Trophoblast cell (in vitro differentiated cells and primary cell): Measurements from ENCODE around the gene SEC11C. TPM values are rescaled to one million over a fixed set of nuclear protein-coding genes. Genes with fewer than 3 reads are reported as not detected.
A peak's percentile ranks its signal among the peaks of the same experiment; 100 is the strongest.

Experiments used
- DNase-seq, 2 donors: peaks; one replicate each; pipeline ENCODE4 v3.0.0-alpha.2; 2016
- H2AFZ ChIP-seq: 2 replicates; pipeline ENCODE4 v1.6.1; 2013; ENCODE audit warnings: low read length, moderate library complexity, mild to moderate bottlenecking; ENCODE audit not compliant: insufficient read depth, poor library complexity
- H2AK5ac ChIP-seq: 2 replicates; pipeline ENCODE4 v1.6.1; 2013; ENCODE audit warnings: mild to moderate bottlenecking, low read length
- H2BK120ac ChIP-seq: 2 replicates; pipeline ENCODE4 v1.6.1; 2013; ENCODE audit warnings: low read length, mild to moderate bottlenecking, moderate library complexity; ENCODE audit not compliant: insufficient read depth, poor library complexity
- H2BK12ac ChIP-seq: 2 replicates; pipeline ENCODE4 v1.6.1; 2013; ENCODE audit warnings: mild to moderate bottlenecking, low read length, moderate library complexity
- H2BK5ac ChIP-seq: 2 replicates; pipeline ENCODE4 v1.6.1; 2013; ENCODE audit warnings: low read length, low read depth, moderate library complexity, mild to moderate bottlenecking; ENCODE audit not compliant: poor library complexity
- H3K14ac ChIP-seq: 2 replicates; pipeline ENCODE4 v1.6.1; 2013; ENCODE audit warnings: mild to moderate bottlenecking, low read length
- H3K18ac ChIP-seq: 2 replicates; pipeline ENCODE4 v1.6.1; 2013; ENCODE audit warnings: mild to moderate bottlenecking, low read length
- H3K23ac ChIP-seq: 2 replicates; pipeline ENCODE4 v1.6.1; 2013; ENCODE audit warnings: low read length
- H3K27ac ChIP-seq: 2 replicates; pipeline ENCODE4 v1.5.1; 2013; ENCODE audit warnings: low read depth, mild to moderate bottlenecking, inconsistent platforms, low read length, moderate library complexity
- H3K27me3 ChIP-seq: 2 replicates; pipeline ENCODE4 v1.6.1; 2013; ENCODE audit warnings: inconsistent platforms, mild to moderate bottlenecking, low read length, moderate library complexity; ENCODE audit not compliant: insufficient read depth
- H3K36me3 ChIP-seq, 2 experiments: 1 replicate in 1 of 2; 2 replicates in 1 of 2; pipeline ENCODE4 v1.6.1; 2013; ENCODE audit warnings: low read length in 2 of 2, mild to moderate bottlenecking in 2 of 2, moderate library complexity in 1 of 2; ENCODE audit not compliant: insufficient read depth in 2 of 2, control insufficient read depth in 1 of 2
- H3K4ac ChIP-seq: 2 replicates; pipeline ENCODE4 v1.6.1; 2013; ENCODE audit warnings: low read depth, mild to moderate bottlenecking, low read length, moderate library complexity
- H3K4me1 ChIP-seq, 2 experiments: 1 replicate in 1 of 2; 2 replicates in 1 of 2; pipeline ENCODE4 v1.6.1; 2013; ENCODE audit warnings: low read length in 2 of 2, mild to moderate bottlenecking in 2 of 2, moderate library complexity in 1 of 2; ENCODE audit not compliant: insufficient read depth in 2 of 2, control insufficient read depth in 1 of 2
- H3K4me2 ChIP-seq: 2 replicates; pipeline ENCODE4 v1.6.1; 2013; ENCODE audit warnings: inconsistent platforms, mild to moderate bottlenecking, low read length, moderate library complexity
- H3K4me3 ChIP-seq: 2 replicates; pipeline ENCODE4 v1.5.1; 2013; ENCODE audit warnings: mild to moderate bottlenecking, low read depth, low read length, inconsistent platforms
- H3K79me1 ChIP-seq: one replicate; pipeline ENCODE4 v1.6.1; 2013; ENCODE audit warnings: low read length
- H3K79me2 ChIP-seq: 2 replicates; pipeline ENCODE4 v1.6.1; 2013; ENCODE audit warnings: low read length, mild to moderate bottlenecking; ENCODE audit not compliant: control insufficient read depth, insufficient read depth, poor library complexity
- H3K9ac ChIP-seq: 2 replicates; pipeline ENCODE4 v1.6.1; 2013; ENCODE audit warnings: mild to moderate bottlenecking, low read length
- H3K9me3 ChIP-seq: 2 replicates; pipeline ENCODE4 v1.6.1; 2013; ENCODE audit warnings: low read depth, mild to moderate bottlenecking, control low read depth, inconsistent platforms, low read length; ENCODE audit not compliant: insufficient read depth
- H4K12ac ChIP-seq: 2 replicates; pipeline ENCODE4 v1.6.1; 2013; ENCODE audit warnings: low read depth, mild to moderate bottlenecking, low read length, moderate library complexity
- H4K8ac ChIP-seq: 2 replicates; pipeline ENCODE4 v1.6.1; 2013; ENCODE audit warnings: low read depth, mild to moderate bottlenecking, low read length, moderate library complexity
- H4K91ac ChIP-seq: one replicate; pipeline ENCODE4 v1.6.1; 2013; ENCODE audit warnings: low read depth, mild to moderate bottlenecking, low read length, moderate library complexity
- WGBS: extraction: QIAGEN DNeasy Blood & Tissue Kit; methylation state at CpG from one replicate; pipeline ENCODE4 v1.1.7; 2013; ENCODE audit warnings: missing lambda C conversion rate; ENCODE audit not compliant: insufficient read length, insufficient coverage; ENCODE audit errors: extremely low coverage; 5-methylcytosine and 5-hydroxymethylcytosine counted together
- polyA plus RNA-seq: library from polyadenylated mRNA; stranded (reverse); fragments of 200-250 nt; gene quantifications from 2 replicates; pipeline ENCODE4 v1.2.3, GENCODE V29; 2013

Gene SEC11C
- polyA plus RNA-seq = 84.0 and 98.5 TPM in 2 replicates

DNA sequence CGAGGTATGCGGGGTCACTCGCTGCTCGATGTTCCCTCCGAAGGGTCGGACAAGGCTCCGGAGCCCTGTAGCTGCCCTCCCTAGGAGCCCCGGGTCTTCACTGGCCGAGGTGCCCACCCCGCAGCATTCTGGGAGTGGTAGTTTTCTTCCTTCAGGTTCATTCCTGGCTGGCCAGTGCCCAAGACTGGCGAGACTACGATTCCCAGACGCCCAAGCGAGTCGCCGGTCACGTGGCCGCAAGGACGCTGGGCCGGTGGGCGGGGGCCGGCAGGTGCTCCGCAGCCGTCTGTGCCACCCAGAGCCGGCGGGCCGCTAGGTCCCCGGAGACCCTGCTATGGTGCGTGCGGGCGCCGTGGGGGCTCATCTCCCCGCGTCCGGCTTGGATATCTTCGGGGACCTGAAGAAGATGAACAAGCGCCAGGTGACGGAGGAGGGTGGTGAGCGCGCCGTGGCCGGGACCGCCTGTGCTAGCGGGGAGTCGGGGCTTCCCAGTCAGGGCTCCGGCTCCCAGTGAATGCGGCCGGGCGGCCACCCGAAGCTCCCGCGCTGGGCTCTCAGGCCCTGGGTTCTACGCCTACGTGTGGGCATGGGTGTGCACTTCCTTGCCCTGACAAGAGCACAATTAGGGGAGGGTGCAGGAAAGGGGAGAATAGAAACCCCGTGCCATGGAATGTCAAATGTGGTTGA, at the start of gene SEC11C:
TSS of gene SEC11C (plus strand) at position 270 of the 687 bp plus-strand sequence. CDS start at position 335, 65 bp downstream.
- Histone ChIP-seq H3K27ac (no peak within 1 kb of the TSS), H2BK120ac (no peak within 1 kb of the TSS), H4K8ac (peak within 1 kb of the TSS; percentile 73), H3K79me1 (peaks cover 2% of the 10 kb centered on the region), H3K27me3 (no peaks in the 10 kb centered on the region), H3K4me3 (peak within 1 kb of the TSS; percentile 95), H3K4ac (no peak within 1 kb of the TSS), H4K12ac (peak within 1 kb of the TSS; percentile 5), H4K91ac (peak within 1 kb of the TSS; percentile 49), H3K23ac (no peak within 1 kb of the TSS), H3K18ac (peak within 1 kb of the TSS; percentile 50), H2AK5ac (no peak within 1 kb of the TSS), H2BK5ac (peak within 1 kb of the TSS; percentile 63), H3K9ac (peak within 1 kb of the TSS; percentile 76), H3K9me3 (no peaks in the 10 kb centered on the region), H3K14ac (peak within 1 kb of the TSS; percentile 8), H3K4me1 (peaks cover 2 to 6% of the 10 kb centered on the region in 2 experiments), H3K4me2 (peak within 1 kb of the TSS; percentile 96), H3K79me2 (no peaks in the 10 kb centered on the region), H3K36me3 (no peaks in the 10 kb centered on the region), H2BK12ac (no peak within 1 kb of the TSS), H2AFZ (peak within 1 kb of the TSS; percentile 89)
- WGBS = no CpG with 5 or more reads among the region's 55 CpGs
- DNase-seq = peak; percentile 95 to 97

DNA sequence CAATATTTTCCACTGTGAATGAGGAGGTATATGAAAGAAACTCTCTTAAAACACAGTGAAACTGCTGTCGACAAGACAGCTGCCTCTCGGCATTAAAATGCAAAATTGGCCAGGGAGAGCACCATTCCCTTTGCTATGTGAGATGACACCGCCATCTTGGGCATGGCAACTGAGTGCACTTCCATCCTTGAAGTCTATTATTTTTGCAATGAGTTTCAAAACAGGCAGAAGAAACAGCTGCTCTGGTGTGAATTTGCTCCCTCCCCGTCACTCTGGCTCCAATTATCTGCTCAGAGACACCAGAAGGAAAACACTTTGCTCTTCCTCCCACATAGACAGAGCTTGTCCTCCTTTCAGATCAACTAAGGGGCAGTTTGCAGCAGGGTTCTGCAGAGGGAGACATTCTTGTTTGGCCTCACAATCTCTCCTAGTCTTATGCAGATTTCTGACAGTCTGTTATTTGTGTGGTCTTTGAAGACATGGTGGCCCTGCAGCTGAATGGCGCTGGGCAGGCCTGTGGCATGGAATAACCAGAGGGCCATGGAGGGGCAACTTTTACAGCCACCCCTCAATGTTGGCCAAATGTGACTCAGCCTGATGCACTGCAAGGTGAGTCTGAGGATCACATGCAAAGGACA, 48.6 kb upstream of the SEC11C start:
- no peaks in the 10 kb centered on the region for H3K4me1 ChIP-seq
- no CpG with 5 or more reads among the region's 5 CpGs for WGBS
- H3K79me2 ChIP-seq = no peaks in the 10 kb centered on the region
- H2BK12ac ChIP-seq = no peak overlapping the region
- H3K23ac ChIP-seq = no peak overlapping the region
- no peak overlapping the region for H2BK5ac ChIP-seq
- no peak for DNase-seq
- H3K4me2 ChIP-seq = no peak overlapping the region
- H3K27me3 ChIP-seq = no peaks in the 10 kb centered on the region
- H3K4me3 ChIP-seq = no peak overlapping the region
- H3K79me1 ChIP-seq = no peaks in the 10 kb centered on the region
- H3K4ac ChIP-seq = no peak overlapping the region
- no peak overlapping the region for H4K12ac ChIP-seq
- H3K18ac ChIP-seq = no peak overlapping the region
- H2BK120ac ChIP-seq = no peak overlapping the region
- H4K91ac ChIP-seq = no peak overlapping the region
- H2AK5ac ChIP-seq = no peak overlapping the region
- H3K27ac ChIP-seq = no peak overlapping the region
- no peak overlapping the region for H3K9ac ChIP-seq
- no peak overlapping the region for H2AFZ ChIP-seq
- H4K8ac ChIP-seq = no peak overlapping the region
- H3K9me3 ChIP-seq = peaks cover 2% of the 10 kb centered on the region
- H3K14ac ChIP-seq = no peak overlapping the region
- no peaks in the 10 kb centered on the region for H3K36me3 ChIP-seq

DNA sequence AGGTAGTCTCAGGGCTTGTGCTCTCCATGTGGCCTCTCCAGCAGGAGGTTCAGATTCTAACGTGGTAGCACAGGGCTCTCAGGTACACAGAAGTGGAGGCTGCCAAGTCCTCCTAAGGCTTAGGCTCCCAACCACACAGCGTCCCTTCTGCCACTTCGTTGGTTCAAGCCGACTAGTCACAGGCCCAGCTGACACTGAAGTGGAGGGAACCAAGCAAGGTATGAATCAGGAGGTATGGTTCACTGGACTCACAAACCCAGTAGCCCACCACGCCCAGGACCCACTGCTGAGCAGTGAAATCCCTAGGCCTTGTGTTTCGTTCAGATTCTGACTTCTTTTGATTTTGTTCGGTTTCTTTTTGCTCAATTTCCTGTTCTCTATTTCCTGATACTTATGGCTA, 46.0 kb upstream of the SEC11C start:
- Histone ChIP-seq H3K9ac (no peak overlapping the region), H3K79me1 (no peaks in the 10 kb centered on the region), H3K9me3 (peaks cover 2% of the 10 kb centered on the region), H3K23ac (no peak overlapping the region), H2BK12ac (no peak overlapping the region), H4K8ac (no peak overlapping the region), H2AK5ac (no peak overlapping the region), H4K91ac (no peak overlapping the region), H2BK5ac (no peak overlapping the region), H3K27me3 (no peaks in the 10 kb centered on the region), H3K79me2 (no peaks in the 10 kb centered on the region), H3K27ac (no peak overlapping the region), H4K12ac (no peak overlapping the region), H3K36me3 (no peaks in the 10 kb centered on the region), H2BK120ac (no peak overlapping the region), H3K18ac (no peak overlapping the region), H3K14ac (no peak overlapping the region), H3K4ac (no peak overlapping the region), H3K4me2 (no peak overlapping the region), H2AFZ (no peak overlapping the region), H3K4me3 (no peak overlapping the region), H3K4me1 (no peaks in the 10 kb centered on the region)
- no CpG with 5 or more reads among the region's 7 CpGs for WGBS
- no peak for DNase-seq

DNA sequence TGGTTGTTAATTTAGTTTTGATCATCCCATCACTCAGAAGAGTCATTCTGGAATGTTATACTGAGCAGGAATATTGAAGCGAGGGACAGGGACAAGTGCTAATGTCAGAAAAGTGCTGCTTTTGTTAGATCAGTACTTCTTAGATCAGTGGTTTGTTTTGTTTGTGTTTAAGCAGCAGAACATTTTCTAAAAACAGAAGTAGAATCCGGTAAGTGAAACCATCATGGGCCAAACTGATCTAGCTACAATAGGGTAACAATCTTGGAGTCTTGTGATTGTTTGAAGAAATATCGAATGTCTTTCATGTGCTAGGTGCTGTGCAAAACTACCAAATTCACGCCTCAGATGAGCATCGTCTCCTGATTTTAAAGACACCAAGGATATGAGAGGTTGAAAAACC, 45.1 kb upstream of the SEC11C start:
- Histone ChIP-seq H3K4ac (no peak overlapping the region), H3K14ac (no peak overlapping the region), H3K4me2 (no peak overlapping the region), H3K79me2 (no peaks in the 10 kb centered on the region), H2BK120ac (no peak overlapping the region), H3K4me3 (no peak overlapping the region), H3K4me1 (no peaks in the 10 kb centered on the region), H3K27me3 (no peaks in the 10 kb centered on the region), H3K9ac (no peak overlapping the region), H3K27ac (no peak overlapping the region), H3K23ac (no peak overlapping the region), H3K18ac (no peak overlapping the region), H3K9me3 (peaks cover 2% of the 10 kb centered on the region), H3K36me3 (no peaks in the 10 kb centered on the region), H4K12ac (no peak overlapping the region), H4K8ac (no peak overlapping the region), H2BK5ac (no peak overlapping the region), H2BK12ac (no peak overlapping the region), H2AK5ac (no peak overlapping the region), H4K91ac (no peak overlapping the region), H3K79me1 (no peaks in the 10 kb centered on the region), H2AFZ (no peak overlapping the region)
- no CpG with 5 or more reads among the region's 5 CpGs for WGBS
- no peak for DNase-seq
